ENCODE data around the gene ASCC2. TPM values are rescaled to one million over a fixed set of nuclear protein-coding genes. Genes with fewer than 3 reads are reported as not detected.

ASCC2 gene
- total RNA-seq, 1 donor from 2014 or later, result 58.2 TPM

DNA sequence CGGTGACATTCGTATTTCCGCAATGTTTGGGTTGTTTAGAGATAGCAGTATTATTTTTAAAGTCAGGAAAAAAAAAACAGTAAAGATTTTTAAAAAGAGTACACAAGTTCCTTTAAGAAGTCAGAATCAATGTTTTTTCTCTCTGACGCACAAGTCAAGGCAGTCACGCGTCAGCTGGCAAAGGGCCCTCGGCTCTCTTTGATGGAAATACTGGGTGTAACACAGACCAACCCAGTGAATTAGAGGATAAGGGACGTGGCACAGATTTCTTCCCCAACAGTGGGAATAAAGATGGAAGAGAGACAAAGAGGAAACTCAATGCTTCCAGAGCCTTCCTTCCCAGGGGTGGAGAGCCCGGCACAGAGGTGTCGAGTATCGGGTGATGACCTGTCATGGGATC lies 13.4 kb downstream of the ASCC2 start:
- H3K4me1 Mint-ChIP-seq, result peaks cover 12% of the 10 kb centered on the region
- H3K4me3 Mint-ChIP-seq, result no peak overlapping the region
- TF ChIP-seq, protein P1, sequence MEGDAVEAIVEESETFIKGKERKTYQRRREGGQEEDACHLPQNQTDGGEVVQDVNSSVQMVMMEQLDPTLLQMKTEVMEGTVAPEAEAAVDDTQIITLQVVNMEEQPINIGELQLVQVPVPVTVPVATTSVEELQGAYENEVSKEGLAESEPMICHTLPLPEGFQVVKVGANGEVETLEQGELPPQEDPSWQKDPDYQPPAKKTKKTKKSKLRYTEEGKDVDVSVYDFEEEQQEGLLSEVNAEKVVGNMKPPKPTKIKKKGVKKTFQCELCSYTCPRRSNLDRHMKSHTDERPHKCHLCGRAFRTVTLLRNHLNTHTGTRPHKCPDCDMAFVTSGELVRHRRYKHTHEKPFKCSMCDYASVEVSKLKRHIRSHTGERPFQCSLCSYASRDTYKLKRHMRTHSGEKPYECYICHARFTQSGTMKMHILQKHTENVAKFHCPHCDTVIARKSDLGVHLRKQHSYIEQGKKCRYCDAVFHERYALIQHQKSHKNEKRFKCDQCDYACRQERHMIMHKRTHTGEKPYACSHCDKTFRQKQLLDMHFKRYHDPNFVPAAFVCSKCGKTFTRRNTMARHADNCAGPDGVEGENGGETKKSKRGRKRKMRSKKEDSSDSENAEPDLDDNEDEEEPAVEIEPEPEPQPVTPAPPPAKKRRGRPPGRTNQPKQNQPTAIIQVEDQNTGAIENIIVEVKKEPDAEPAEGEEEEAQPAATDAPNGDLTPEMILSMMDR (IDR thresholded peaks at IDR 0.05; ENCODE audit: unreplicated experiment), result no peak
- no peaks in the 10 kb centered on the region for H3K27me3 Mint-ChIP-seq (ENCODE audit: low read depth)
- H3K36me3 Mint-ChIP-seq, result peaks cover 29% of the 10 kb centered on the region
- no peak for DNase-seq (ENCODE audit: low spot score in 2 of 2, unreplicated experiment in 2 of 2)
- H3K27ac Mint-ChIP-seq, result no peak overlapping the region
- no peaks in the 10 kb centered on the region for H3K9me3 Mint-ChIP-seq

DNA sequence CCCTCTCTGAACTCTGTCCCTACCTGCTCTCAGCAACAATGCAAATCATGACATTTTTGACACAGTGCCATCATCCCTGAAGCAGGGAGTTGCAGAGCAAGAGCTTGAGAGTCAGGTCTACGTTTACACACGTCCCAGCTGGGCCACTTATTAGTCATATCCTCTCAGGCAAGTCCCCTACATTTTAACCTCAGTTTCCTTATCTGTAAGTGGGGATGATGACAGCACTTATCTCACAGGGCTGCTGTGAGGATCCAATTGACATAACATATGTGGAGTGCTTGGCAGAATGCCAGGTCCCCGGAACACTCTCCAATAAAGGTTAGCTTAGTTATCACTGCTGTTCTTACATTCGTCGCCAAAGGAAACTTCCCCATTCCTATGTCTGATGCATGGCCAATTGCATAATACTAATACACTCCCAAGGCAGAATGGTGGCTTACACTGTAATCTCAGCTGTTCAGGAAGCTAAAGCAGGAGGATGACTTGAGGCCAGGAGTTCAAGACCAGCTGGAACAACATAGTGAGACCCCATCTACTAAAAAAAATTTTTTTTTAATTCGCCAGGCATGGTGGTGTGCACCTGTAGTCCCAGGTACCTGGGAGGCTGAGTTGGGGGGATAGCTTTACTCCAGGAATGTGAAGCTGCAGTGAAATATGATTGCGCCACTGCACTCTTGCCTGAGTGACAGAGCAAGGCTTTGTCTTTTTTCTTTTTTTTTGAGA lies 16.6 kb downstream of the ASCC2 start:
- peaks cover 4% of the 10 kb centered on the region for H3K4me1 Mint-ChIP-seq
- no peaks in the 10 kb centered on the region for H3K9me3 Mint-ChIP-seq
- no peaks in the 10 kb centered on the region for H3K27me3 Mint-ChIP-seq (ENCODE audit: low read depth)
- peaks cover 39% of the 10 kb centered on the region for H3K36me3 Mint-ChIP-seq
- H3K4me3 Mint-ChIP-seq, result no peak overlapping the region
- H3K27ac Mint-ChIP-seq, result peak overlapping the region; percentile 89
- TF ChIP-seq, protein P1 (IDR thresholded peaks at IDR 0.05; ENCODE audit: unreplicated experiment), result no peak
- peak; percentile 46 to 57 for DNase-seq (ENCODE audit: low spot score in 2 of 2, unreplicated experiment in 2 of 2)

DNA sequence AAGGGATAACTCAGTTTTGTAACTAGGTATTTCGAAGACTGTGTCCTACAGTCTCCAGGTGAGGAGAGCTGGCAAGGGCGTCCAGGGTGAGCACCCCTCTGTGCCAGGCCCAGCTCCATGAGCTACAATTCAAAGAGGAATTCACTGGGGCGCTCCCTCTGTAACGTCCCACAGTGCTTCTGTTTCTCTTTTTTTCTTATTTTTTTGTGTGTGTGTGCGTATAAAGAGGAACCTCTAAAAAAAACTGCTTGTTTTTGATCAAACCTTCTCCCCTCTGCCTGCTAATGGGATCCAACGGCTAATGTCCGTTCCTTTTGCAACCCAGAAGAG lies 17.1 kb downstream of the ASCC2 start:
- H3K9me3 Mint-ChIP-seq, result no peaks in the 10 kb centered on the region
- peak overlapping the region; percentile 89 for H3K27ac Mint-ChIP-seq
- TF ChIP-seq, protein P1 (IDR thresholded peaks at IDR 0.05; ENCODE audit: unreplicated experiment), result no peak
- H3K36me3 Mint-ChIP-seq, result peaks cover 42% of the 10 kb centered on the region
- DNase-seq (ENCODE audit: low spot score in 2 of 2, unreplicated experiment in 2 of 2), result no peak
- no peaks in the 10 kb centered on the region for H3K27me3 Mint-ChIP-seq (ENCODE audit: low read depth)
- peaks cover 4% of the 10 kb centered on the region for H3K4me1 Mint-ChIP-seq
- H3K4me3 Mint-ChIP-seq, result no peak overlapping the region

DNA sequence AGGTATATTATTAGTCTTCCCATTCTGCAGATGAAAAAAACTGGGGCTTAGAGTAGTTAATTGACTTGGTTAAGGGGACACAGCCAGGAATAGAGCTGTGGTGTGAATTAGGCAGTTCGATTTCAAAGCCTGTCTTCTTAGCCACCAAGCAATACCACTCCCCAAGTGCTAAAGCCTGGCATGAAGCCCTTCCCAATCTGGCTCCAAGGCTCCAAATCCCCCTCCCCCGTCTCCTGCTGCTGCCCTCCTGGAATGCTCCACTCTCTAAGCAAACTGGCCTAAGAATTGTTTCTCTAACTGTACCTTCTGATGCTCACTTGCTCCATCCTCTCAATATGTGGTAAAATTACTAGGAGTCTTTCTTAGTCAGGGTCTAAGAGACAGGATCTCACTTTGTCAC lies 18.6 kb downstream of the ASCC2 start:
- TF ChIP-seq, protein P1 (IDR thresholded peaks at IDR 0.05; ENCODE audit: unreplicated experiment), result no peak
- no peaks in the 10 kb centered on the region for H3K9me3 Mint-ChIP-seq
- H3K4me1 Mint-ChIP-seq, result peaks cover 4% of the 10 kb centered on the region
- DNase-seq (ENCODE audit: low spot score in 2 of 2, unreplicated experiment in 2 of 2), result no peak
- no peak overlapping the region for H3K27ac Mint-ChIP-seq
- H3K27me3 Mint-ChIP-seq (ENCODE audit: low read depth), result no peaks in the 10 kb centered on the region
- H3K4me3 Mint-ChIP-seq, result no peak overlapping the region
- H3K36me3 Mint-ChIP-seq, result peaks cover 50% of the 10 kb centered on the region

DNA sequence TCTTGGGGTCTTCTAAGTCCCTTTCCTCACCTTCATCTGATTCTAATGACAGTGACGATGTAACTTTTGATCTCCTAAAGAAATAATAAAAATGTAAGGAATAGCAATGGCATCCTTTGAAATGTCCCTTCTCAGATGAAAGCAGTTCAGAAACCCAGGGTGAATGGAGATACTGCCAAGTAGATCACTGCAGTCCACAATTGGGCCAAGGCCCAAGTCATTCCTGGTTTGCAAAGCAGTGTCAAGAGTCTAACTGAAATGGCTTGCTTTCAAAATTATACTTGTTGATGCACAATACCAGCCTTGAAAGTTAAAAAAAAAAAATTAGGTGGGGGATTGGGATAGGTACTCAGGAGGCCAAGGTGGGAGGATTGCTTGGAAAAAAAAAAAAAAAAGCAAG lies 20.4 kb downstream of the ASCC2 start:
- Mint-ChIP-seq H3K36me3 (peaks cover 52% of the 10 kb centered on the region), H3K4me3 (no peak overlapping the region), H3K4me1 (peaks cover 4% of the 10 kb centered on the region), H3K27me3 (ENCODE audit: low read depth) (no peaks in the 10 kb centered on the region), H3K27ac (no peak overlapping the region), H3K9me3 (no peaks in the 10 kb centered on the region)
- TF ChIP-seq, protein P1 (IDR thresholded peaks at IDR 0.05; ENCODE audit: unreplicated experiment), result no peak
- no peak for DNase-seq (ENCODE audit: low spot score in 2 of 2, unreplicated experiment in 2 of 2)
